Heart left ventricle (tissue), 16 donors: ENCODE results near the gene DAAM2. TPM values are rescaled to one million over a fixed set of nuclear protein-coding genes. Genes with fewer than 3 reads are reported as not detected.
A peak's percentile ranks its signal among the peaks of the same experiment; 100 is the strongest.

ENCODE experiments used
- ATAC-seq, 4 donors: fragments of 200-7000 bp; cut with Tn5 transposase; one replicate each; pipeline ENCODE4 v1.9.1; 2020 to 2022; ENCODE audit warnings: moderate library complexity in 4 of 4, mild to moderate bottlenecking in 3 of 4, moderate number of reproducible peaks in 1 of 4
- DNase-seq, 5 donors: peaks; one replicate each; pipeline ENCODE4 v3.0.0-alpha.2; 2020
- H3K27ac ChIP-seq, 12 donors: fragments of 200-600 bp; sonication (generic) in 4 of 12; one replicate each; pipeline versions ENCODE4 v1.5.0 to v1.8.0; 2016 to 2022; ENCODE audit warnings: mild to moderate bottlenecking in 2 of 12
- H3K27me3 ChIP-seq, 9 donors: fragments of 200-600 bp; sonication (generic) in 2 of 9; one replicate each; pipeline versions ENCODE4 v1.5.1 to v1.8.0; 2016 to 2022; ENCODE audit warnings: mild to moderate bottlenecking in 3 of 9
- H3K36me3 ChIP-seq, 9 donors: fragments of 200-600 bp; sonication (generic) in 2 of 9; one replicate each; pipeline versions ENCODE4 v1.5.0 to v1.8.0; 2018 to 2022; ENCODE audit warnings: mild to moderate bottlenecking in 2 of 9
- H3K4me1 ChIP-seq, 12 donors: fragments of 200-600 bp; sonication (generic) in 4 of 12; one replicate each; pipeline versions ENCODE4 v1.5.0 to v1.8.0; 2016 to 2022; ENCODE audit warnings: mild to moderate bottlenecking in 3 of 12
- H3K4me3 ChIP-seq, 12 donors: fragments of 200-600 bp; sonication (generic) in 4 of 12; one replicate each; pipeline versions ENCODE4 v1.5.0 to v1.8.0; 2017 to 2022; ENCODE audit warnings: mild to moderate bottlenecking in 9 of 12, moderate library complexity in 4 of 12
- H3K9me3 ChIP-seq, 12 donors: fragments of 200-600 bp; sonication (generic) in 4 of 12; one replicate each; pipeline versions ENCODE4 v1.5.0 to v1.8.0; 2016 to 2022; ENCODE audit warnings: mild to moderate bottlenecking in 1 of 12
- CTCF ChIP-seq, 12 donors: fragments of 200-600 bp; sonication (generic) in 4 of 12; IDR thresholded peaks; one replicate each; pipeline versions ENCODE4 v1.5.0 to v1.8.0; 2018 to 2022; ENCODE audit warnings: antibody characterized with exemption in 12 of 12, mild to moderate bottlenecking in 5 of 12
- POLR2A ChIP-seq, 2 donors: fragments of 450-650 bp; IDR thresholded peaks; one replicate each; pipeline ENCODE4 v1.6.1; 2017; ENCODE audit warnings: antibody characterized with exemption in 2 of 2, mild to moderate bottlenecking in 2 of 2, moderate library complexity in 2 of 2
- WGBS, 4 donors: extraction: QIAGEN DNeasy Blood & Tissue Kit in 2 of 4; methylation state at CpG; one replicate each; pipeline versions ENCODE4 v1.1.5 to v1.1.7; 2013 to 2018; 5-methylcytosine and 5-hydroxymethylcytosine counted together
- intact Hi-C, 10 donors: fragments of 100-400 bp; cut with DNase I; formaldehyde crosslinking; loops; one replicate each; pipeline versions ENCODE4 v1.11.1 to v1.14.2; 2022
- polyA plus RNA-seq, 2 donors: library from polyadenylated mRNA; stranded (reverse); fragments of 200-250 nt; gene quantifications; one replicate each; pipeline ENCODE4 v1.2.3, GENCODE V29; 2013
- total RNA-seq, 9 donors: library from RNA; depleted of rRNA in 2 of 9; stranded (reverse); fragments of >200 nt in 2 of 9; fragmentation: NEBNext Ultra II Directional in 3 of 9; extraction: Animal tissue kit (Norgen Biotek cat#: 25700) in 3 of 9; gene quantifications; one replicate each; pipeline versions ENCODE4 v1.1.0 to v1.2.4, GENCODE V29; 2016 to 2023
- donor health status: ischemic (EF 13 %, LVEDD 7.1; RV severe dilation, severe dysfunction).
- donor health status: healthy with polysubstance abuse.
- donor health status: DM: no; HTN: yes; CAD: no.
- donor health status: DM: no; HTN: no; CAD: no.
- donor health status: ischemic (EF 25% LVEDD 6.9; RV normal size, moderate dysfunction).
- donor health status: ischemic (EF 25% LVEDD 5.7; RV mildly dilated, moderate dysfunction).
- donor health status: healthy.
- donor health status: DM: yes; HTN: yes; CAD: no.
- donor health status: ischemic (EF 35%, LVEDD 5.7; RV mildly dilated, moderate dysfunction).
- donor health status: nonischemic (EF 11% LVEDD 7.7; RV severe dilation, severe dysfunction).
- donor health status: DM: yes; HTN: yes; CAD: no.
- donor health status: PGD.
- donor health status: ischemic (EF 29% LVEDD 5.4; RV normal size, mild dysfunction).
- donor health status: nonischemic (EF 23%, LVEDD 6.1; RV moderate dilation, normal function).

Gene DAAM2
- total and polyA plus RNA-seq, 11 donors: 6.4 to 20.9 (median 13.6) TPM

- H3K27ac ChIP-seq: peak overlapping the region in 4 of 12 donors; percentile 5 to 31 (median 18)
- H3K4me1 ChIP-seq: peaks cover 0 to 60% (median 31%) of the 10 kb centered on the region in 12 donors
- DNase-seq (no peak), ATAC-seq (no peak)
- H3K9me3 ChIP-seq: no peaks in the 10 kb centered on the region
- H3K27me3 ChIP-seq: no peaks in the 10 kb centered on the region
- no peak overlapping the region for H3K4me3 ChIP-seq
- TF ChIP-seq POLR2A (IDR thresholded peaks at IDR 0.05) (no peak), CTCF (IDR thresholded peaks at IDR 0.05) (no peak)
- intact Hi-C loops: no loop called here
- WGBS, 4 donors: 85 to 97% (median 88%) methylated on average over 3 of the region's 3 CpGs
- H3K36me3 ChIP-seq: peaks cover 0 to 23% (median 11%) of the 10 kb centered on the region in 9 donors
Observed at GRCh38 chr6:39853604-39854003, 61.4 kb downstream of the DAAM2 start.

GRCh38 chr6:39855356-39855995 is 63.3 kb downstream of the DAAM2 start:
- Histone ChIP-seq H3K27ac (peak overlapping the region in 9 of 12 donors; percentile 8 to 63 (median 38)), H3K4me3 (no peak overlapping the region), H3K36me3 (peaks cover 0 to 28% (median 11%) of the 10 kb centered on the region in 9 donors), H3K4me1 (peaks cover 0 to 48% (median 15%) of the 10 kb centered on the region in 12 donors), H3K9me3 (no peaks in the 10 kb centered on the region), H3K27me3 (no peaks in the 10 kb centered on the region)
- no peak for DNase-seq
- TF ChIP-seq POLR2A (IDR thresholded peaks at IDR 0.05): no peak
- TF ChIP-seq CTCF (IDR thresholded peaks at IDR 0.05): no peak
- WGBS, 4 donors: 71 to 78% (median 75%) methylated on average over 7 of the region's 7 CpGs
- intact Hi-C loops: no loop called here
- ATAC-seq: peak in 2 of 4 donors; percentile 31 to 35

DNA sequence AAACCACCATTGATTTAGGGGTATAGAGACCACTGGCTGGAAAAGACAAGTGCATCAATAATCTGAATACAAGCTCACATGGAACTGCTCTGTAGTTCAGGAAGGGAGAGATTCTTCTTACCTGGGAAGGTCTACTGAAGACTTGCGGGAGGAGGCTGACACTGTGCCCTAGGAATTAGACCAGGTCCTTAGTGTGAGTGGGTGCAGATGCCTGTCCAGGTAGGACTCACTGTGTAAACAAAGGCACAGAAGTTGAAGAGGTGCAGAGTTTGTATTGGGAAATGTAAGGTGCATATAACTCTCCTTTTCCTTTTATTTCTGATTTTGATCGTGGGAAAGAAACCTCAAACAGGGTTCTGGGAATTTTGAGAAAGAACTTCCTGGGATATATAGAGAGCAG is 66.8 kb downstream of the DAAM2 start:
- Histone ChIP-seq H3K4me3 (no peak overlapping the region), H3K9me3 (no peaks in the 10 kb centered on the region), H3K27ac (no peak overlapping the region), H3K4me1 (peaks cover 0 to 28% (median 0%) of the 10 kb centered on the region in 12 donors), H3K36me3 (peaks cover 0 to 45% (median 11%) of the 10 kb centered on the region in 9 donors), H3K27me3 (no peaks in the 10 kb centered on the region)
- no peak for TF ChIP-seq CTCF (IDR thresholded peaks at IDR 0.05)
- TF ChIP-seq POLR2A (IDR thresholded peaks at IDR 0.05): no peak
- WGBS, 4 donors: 80 to 90% (median 87%) methylated on average over 2 of the region's 2 CpGs
- ATAC-seq: no peak
- no peak for DNase-seq
- intact Hi-C loops: no loop called here

DNA sequence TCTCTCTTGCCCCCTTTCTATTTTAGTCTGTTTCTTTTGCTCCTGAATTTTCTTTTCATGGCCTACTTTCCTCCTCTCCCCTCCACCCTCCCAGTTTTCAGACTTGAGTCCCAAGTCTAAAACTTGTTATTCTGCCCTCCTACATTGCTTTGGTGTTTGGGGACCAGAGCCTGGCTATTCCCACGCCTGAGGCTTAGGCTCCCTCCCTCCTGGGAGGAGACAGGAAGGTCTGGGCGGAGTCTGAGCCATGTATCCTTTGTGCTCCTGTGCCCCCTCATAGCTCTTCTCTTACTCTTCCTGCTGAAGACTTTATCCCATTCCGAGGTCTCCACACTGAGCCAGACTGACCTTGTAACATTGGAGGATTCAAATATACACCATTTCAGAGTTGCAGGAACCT is 69.5 kb downstream of the DAAM2 start:
- intact Hi-C loops: loop anchor here in 3 of 10 donors (5.0 to 10.0 kb wide), 3 partner anchors 39 to 443 kb away; partner anchors contain the start of gene DAAM2 (in 1 of the 3)
- ATAC-seq: peak; percentile 38 to 72 (median 60)

More for the DNA sequence above, 69.5 kb downstream of the DAAM2 start:
- Histone ChIP-seq H3K4me1 (peaks cover 0 to 20% (median 0%) of the 10 kb centered on the region in 12 donors), H3K9me3 (no peaks in the 10 kb centered on the region), H3K27ac (peak overlapping the region in 6 of 12 donors; percentile 8 to 49 (median 32)), H3K4me3 (no peak overlapping the region), H3K36me3 (peaks cover 0 to 45% (median 6%) of the 10 kb centered on the region in 9 donors), H3K27me3 (no peaks in the 10 kb centered on the region)
- DNase-seq: peak in 2 of 5 donors; percentile 50 to 57
- TF ChIP-seq POLR2A (IDR thresholded peaks at IDR 0.05) (no peak), CTCF (IDR thresholded peaks at IDR 0.05) (no peak)
- 51 to 71% (median 58%) methylated on average over 3 of the region's 3 CpGs for WGBS, 4 donors
